Stimulated activated CD4-positive, alpha-beta T cell treated with anti-CD3 and anti-CD28 coated beads, TNF-alpha, amount 100 ng/mL, for 24 hours (primary cell): ENCODE data around the gene ERC2.

Source experiments
- DNase-seq, 3 experiments: peaks; one replicate each; pipeline ENCODE4 v3.0.0-alpha.2; 2020; ENCODE audit warnings: low read depth in 3 of 3

ERC2 gene

DNA sequence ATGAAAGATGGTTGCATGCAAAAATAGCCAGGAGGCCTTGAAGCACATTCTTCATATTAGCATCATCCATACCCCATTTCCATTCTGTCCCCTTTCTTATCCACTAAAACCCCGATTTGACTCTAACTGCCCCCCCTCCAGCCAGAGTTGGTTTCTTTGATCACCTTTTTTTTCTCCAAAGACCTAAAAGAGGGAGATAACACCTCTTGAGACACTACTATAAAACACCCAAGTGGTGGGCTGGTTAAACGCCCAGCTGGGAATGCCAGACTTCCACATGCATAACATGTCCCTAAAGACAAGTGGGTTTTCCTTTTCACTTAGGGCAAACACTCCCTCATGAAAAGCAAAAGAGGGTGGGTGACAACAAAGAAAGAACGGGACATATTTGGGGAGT, 847.2 kb downstream of the ERC2 start:
- no peak for DNase-seq

DNA sequence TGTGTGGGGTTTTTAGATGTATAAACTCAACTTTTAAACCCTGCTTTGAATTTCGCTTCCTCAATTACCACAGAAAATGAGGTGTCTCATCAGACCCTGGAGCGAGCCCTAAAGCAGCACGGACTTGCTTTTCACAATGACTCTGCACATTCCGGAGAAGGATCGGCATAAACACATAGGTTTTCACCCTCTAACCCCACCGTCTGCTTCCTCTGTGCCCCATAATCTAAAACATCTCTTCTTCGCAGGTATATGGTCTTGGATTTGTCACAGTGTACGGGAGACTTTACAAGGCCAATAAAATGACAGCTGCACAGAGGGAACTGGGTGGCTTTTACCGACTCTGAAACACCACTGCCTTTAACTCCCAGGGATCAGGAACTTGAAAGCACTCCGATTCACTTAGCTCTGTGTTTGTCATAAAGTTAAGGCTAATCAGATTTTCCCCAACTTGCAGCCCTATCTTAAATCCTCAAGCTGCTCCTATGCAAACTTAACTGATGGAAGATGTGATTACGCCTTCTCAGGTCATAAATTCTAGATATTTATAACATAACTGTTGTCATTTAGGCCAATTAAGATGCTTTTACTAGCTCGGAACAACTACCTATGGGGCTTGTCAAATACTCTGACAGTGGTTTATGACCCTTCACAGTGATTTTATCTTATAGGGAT, 847.8 kb downstream of the ERC2 start:
- DNase-seq: no peak

DNA sequence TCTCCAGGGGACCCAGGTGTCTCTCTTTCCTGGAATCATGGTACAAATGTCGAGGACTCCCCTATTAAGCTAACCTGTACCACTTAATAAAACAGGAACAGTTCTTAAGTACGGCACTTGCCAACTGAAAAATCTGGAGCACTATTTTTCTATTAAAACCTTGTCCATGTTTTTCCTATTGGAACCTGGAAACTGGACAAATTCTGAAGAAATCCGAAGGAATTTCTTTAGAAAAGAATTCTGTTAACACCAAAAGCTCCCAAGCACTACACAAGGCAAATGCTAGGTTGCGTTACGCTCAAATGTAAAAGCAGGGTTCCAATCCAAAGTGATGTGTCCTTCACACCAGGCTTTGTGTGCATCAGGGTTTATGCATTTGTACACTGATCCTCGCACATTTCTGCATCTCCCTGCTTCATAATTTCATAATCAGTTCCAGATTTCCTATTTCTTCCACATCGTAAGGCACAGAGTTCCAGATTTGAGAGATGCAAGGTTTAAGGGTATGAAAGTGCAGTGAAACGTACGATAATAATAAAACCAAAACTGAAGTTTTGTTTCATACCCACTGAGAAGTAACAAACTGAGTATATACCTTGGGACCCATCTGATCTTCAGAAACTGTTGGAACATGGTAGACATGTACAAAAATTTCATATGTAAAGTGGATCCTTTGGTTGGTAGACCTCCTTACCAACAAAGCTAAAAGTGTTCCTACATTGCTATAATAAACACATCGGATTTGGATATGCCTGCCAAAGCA, 849.0 kb downstream of the ERC2 start:
- DNase-seq: no peak

DNA sequence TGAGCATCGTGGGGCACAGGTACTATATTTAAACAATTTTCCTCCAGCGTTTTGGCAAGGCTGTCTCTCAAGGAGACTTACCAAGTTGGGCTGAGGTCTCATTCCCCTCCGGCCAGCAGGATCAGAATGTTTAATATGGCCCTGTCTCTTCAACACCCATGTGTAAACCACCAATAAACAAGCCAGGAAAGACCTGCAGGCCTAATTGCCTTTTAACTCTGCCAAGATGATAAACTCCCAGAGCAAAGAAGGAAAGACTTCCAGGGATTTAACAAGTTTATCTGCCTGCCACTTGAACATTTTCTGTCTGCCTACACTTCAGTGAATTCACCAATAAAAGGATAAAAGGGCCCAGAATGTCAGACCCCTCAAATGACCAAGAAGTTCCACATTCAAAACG, 850.9 kb downstream of the ERC2 start:
- no peak for DNase-seq

DNA sequence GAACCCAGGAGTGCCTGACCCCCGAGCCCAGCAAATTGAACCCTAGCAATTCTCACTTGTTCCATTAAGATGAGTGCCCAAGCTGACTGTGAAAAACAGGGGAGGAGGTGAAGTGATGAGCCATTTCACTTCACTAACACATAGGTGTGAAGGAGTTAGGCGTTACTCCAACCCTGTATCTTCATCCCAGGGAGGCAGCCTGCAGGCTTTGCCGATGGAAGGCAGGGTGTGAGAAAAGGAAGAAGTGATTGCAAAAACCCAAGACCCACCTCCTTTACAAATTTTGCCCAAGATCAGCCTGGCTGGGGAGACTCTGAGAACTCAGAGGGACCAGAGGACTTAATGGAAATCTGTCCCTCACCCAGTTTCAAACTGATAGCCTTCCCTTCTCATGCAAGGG, 851.5 kb downstream of the ERC2 start:
- DNase-seq: no peak

DNA sequence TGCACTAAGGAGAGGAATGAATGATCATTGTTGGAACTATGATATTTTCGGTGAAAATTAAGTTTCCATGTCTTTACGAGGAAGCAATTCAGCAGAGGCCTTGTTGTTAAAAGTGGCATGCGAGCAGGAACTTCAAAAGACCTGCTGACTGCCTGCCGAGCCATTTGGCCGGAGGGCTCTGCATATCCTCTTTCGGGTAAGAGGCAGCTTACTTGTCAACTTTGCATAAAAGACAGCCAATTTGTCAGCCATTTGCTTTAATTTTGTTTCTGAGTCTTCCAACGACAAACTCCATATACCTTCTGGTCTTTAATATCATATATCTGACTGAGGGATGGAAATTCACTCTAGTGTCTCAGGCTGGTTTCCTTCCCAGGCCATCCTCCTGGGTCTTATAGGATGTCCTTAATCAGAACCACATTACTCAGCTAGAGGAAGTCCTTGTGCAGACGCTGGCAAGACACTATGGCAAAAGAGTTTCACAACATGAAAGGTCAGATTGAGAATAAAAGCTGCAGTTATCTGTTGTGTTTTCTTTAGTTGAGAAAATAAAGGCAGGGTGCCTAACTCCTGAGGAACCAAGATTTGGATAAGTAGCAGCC, 852.5 kb downstream of the ERC2 start:
- DNase-seq: no peak

DNA sequence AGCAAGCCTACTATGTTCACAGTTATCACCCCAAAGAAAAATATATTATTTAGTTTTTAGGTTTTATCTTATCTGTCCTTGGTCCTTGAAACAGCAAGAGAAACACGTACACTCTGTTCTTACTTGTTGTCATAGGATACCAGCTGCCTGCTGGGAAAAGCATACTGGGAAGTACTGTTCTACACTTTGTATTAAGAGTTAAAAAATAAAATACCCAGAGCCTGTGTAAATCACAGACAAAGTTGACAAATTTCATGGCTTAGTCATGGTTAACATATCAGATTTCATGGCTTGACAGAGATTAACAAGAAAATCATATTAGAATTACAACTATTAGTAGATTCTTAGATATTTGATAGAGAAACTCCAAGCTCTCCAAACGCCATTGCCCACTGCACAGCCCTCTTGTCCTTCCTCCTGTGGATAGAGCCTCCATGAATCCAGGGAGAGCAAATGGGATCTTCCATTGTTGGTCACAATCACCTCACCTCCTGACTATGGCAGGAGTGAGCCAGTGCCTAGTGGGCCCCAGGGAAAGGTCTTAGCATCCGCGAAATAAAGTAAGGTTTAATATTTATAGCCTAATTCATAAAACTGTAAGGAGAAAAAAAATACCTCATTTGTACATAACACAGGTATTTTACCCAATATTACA, 853.1 kb downstream of the ERC2 start:
- DNase-seq: no peak

DNA sequence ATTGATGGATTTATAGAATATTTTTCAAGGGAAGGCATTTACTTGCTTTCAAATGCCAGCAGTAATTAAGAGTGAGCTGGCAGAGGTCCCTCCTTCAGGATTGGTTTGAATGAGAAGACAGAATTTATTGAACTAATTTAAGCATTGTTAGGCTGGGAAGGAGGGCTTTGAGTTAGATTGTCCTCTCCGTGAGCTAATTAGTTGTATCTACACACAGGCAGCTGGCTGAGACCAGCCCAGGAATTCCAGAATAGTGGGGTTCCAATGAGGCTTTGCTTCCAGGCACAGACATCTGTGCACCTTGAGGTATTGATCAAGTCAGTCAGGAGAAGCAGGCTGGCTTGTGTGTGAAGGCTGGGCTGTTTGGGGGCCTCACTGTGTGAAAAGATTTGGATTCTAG, 857.1 kb downstream of the ERC2 start:
- no peak for DNase-seq

DNA sequence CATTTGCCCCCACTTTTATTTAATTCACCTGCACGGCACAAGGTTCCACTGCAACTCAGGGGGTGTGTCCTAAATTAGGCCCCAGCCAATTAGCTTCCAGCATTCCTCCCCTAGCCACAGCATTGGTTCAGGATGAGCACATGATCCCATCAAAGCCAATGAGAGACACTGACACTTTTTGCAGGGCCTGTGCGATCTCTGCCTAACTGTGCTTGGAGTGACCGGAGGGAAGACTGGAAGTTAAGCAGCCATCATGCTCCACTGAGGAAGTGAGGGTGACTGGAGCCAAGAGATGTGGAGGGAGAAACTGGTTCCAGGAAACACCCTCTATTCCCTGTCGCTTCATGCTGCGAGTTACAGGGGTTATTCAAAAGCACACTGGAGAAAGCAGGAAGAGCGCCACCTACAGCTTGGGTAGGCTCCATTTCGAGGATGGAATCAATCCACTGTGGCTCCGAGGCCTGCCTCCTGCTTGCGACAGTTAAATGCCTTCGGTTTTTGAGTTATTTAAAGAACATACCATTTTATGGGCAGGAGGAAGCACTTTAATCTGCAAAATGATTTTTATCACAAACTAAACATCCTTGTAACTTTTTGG, 858.9 kb downstream of the ERC2 start:
- no peak for DNase-seq

DNA sequence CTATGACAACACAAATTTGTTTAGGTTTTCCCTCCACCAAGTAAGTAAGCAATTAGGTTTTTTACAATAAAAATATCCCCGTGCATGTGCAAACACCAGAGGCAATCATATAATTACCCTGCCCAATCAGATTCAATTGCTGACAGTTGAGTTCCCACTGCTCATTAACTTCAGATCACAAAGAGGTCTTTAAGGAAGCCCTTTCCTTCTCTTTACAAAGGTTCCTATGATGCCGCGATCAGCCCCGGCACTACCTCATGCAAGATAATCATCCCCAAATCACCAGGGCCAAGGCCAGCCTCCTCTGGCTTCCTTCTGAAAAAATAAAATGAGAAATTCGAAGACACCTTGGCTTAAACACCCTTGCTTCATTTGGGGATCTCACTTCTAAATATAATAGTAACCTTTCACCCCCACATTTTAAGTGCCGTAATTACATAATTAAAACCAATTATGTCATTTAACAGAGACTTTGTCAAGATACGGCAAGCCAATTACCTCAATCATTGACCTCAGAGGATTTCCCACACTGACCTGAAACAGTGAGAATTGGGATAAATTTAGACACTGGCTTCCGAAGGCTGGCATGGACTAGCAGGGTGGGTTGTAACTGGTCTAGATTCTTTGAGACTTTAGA, 859.8 kb downstream of the ERC2 start:
- DNase-seq: no peak

DNA sequence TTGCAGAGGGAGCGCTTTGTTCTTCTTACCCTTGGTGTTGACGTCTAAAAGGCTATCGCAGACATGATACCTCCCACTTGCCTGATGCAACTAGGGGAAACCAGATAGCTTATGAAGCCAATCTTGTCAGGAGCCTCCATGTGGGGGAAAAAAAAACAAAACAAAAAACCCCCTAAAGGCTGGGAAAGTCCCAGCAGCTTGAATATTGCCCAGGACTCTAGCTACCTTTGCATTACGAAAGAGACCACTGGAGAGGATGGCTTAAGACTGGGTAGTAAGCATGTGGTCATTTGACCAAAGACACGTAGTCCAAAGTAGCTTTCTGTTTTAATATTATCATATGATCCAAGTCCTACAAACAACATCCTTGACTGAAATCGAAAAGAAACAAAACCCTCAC, 860.4 kb downstream of the ERC2 start:
- DNase-seq: no peak

DNA sequence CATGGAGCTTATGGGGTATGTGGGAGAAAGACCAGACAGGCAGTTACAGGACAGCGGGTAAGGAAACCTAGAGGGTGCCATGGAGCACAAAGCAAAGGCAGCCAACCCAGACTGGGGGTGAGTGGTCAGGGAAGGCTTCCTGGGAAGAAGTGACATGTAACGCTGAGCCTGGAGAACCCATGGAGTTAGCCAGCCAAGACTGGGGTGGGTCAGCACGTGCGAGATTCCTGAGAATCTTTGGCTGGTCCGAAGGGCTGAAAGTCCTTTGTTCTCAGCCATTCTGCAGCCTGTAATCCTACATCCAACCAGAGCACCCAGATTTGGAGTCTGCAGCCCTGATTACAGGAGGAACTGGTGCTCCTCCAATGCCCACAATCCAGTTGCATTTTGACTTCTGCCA, 861.1 kb downstream of the ERC2 start:
- no peak for DNase-seq

DNA sequence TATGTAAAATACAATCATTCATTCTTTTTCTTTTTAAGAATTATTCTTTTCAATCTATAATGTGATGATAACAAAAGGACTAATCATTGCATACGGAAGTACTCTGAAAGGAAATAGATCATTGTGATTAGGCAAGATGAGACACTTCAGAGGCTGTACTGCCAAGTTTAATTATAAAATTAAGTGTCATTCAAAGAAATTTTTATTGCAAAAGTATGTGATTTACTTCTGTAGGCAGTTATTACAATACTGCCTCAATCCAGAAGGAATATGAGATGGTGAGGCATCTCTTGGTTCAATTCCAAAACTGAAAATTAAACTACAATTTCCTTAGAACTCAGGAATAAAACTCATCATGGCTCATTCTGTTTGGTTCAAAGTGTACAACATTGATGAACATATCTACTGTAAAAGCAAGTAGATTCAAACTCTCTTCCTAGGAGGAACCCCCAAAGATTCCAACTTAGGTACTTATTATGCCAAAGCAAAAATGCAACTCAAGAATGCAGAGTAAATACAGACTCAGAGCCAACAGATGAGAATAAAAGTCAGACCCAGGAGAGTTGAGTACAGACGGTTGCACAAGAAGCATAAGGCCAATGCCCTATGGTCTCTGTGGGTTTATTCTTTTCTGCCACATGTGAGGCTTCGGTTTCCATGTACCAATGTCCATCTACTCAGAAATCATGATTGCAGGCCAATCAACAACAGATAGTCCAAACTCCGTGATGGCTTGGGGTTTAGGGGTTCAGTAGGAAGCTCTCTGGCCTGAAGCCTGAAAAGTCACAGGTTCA, 862.6 kb downstream of the ERC2 start:
- no peak for DNase-seq

DNA sequence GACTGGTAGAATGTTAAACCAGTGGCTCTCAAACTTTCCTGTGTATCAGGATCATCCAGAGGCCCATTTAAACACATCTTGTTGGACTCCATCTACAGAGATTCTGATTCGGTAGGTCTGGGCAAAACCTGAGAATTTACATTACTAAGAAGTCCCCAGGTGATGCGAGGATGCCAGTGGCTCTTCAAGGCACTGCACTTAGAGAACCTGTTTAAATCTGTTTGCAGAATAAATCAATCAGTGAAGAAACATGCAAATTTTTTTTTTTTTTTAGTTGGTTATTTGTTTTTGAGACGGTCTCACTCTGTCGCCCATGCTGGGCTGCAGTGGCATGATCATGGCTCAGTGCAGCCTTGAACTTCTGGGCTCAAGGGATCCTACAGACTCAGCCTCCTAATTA, 863.4 kb downstream of the ERC2 start:
- no peak for DNase-seq

DNA sequence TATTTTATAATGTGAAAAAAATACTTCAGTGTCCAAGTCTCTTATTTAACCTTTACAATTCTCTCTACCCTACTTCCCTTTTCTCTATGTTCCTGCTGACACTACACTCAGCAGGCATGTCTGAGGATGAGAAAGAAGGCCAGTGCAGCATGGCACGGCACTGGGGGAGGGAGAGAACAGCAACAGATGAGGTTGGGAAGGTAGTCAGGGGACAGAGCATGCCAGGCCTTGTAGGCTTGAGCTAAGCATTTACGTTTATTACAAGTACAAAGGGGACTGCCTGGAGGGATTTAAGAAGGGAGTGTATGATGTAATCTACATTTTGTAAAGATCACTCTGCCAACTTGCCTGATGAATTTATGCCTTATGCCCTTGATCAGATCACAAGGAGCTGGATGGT, 863.9 kb downstream of the ERC2 start:
- no peak for DNase-seq

DNA sequence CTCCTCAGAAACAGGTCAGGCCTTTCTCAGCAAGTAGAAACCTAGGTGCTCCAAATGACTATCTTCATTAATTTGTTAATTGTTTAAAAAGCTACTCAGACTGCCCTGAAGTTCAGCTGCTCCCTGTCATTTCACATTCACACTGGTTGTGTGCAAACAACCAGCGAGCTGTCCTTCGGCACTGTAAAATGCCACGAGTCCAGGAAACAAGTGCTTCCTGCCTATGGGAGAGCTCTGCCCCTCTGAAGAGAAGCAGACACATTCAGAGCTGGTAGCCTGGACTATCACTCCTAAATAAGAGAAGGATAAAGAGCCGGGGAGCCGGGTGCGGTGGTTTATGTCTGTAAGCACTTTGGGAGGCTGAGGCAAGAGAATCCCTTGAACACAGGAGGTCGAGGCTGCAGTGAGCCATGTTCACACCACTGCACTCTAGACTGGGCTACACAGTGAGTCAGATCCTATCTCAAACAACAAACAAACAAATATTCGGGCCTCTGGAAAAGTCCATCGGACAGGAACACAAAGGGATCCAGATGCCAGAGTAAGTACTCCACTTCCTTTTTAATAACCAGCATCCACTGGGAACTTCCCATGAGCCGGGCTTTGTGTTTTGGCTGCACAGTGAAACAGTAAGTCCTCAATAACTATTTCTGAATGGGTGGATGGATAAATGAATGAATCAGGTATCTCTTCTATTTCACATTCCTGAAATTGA, 866.7 kb downstream of the ERC2 start:
- no peak for DNase-seq

DNA sequence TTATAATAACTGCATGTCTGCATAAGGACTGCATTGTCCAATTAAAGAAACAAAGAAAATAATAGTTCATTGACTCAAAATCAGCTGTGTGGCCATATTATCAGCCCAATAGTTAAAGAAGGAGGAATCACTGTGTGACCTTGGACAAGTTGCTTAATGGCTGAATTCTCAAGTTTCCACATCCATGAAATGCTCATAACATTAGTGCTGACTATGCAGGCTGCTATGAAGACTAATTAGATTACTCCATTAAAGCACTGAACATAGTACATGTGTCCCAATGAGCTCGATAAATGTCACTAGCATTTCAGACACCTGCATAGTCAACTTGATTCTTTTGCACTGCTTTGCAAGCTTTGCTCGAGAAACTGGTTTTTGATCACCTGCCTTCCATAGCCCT, 870.0 kb downstream of the ERC2 start:
- no peak for DNase-seq

DNA sequence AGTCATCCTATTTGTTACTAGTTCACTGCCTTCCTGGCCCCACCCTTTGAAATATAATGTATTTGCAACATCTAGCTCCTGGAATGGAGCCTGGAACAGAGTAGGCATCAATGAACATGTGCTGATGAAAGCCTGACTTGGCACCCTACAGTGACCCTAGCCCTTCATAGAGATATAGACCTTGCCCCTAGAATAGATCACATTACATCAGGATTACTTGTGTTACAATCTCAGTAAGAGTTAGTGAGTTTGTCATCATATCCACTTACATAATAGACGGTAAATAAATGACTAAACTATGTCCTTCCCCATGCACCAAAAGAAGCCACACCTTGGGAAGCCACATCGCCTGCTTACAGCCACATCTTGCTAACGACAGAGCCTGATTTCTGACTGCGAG, 870.6 kb downstream of the ERC2 start:
- DNase-seq: no peak

DNA sequence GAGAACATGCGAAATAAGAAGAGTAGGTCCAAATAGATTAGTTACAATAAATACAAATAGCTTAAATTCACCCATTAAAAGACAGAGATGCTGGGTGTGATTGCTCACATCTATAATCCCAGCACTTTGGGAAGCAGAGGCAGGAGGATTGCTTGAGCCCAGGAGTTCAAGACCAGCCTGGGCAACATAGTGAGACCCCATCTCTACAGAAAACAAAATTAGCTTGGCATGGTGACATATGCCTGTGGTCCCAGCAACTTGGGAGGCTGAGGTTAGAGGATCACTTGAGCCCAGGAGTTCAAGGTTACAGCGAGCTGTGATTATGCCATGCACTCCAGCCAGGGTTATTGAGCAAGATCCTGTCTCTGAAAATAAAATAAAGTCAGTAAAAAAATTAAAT, 872.1 kb downstream of the ERC2 start:
- no peak for DNase-seq

DNA sequence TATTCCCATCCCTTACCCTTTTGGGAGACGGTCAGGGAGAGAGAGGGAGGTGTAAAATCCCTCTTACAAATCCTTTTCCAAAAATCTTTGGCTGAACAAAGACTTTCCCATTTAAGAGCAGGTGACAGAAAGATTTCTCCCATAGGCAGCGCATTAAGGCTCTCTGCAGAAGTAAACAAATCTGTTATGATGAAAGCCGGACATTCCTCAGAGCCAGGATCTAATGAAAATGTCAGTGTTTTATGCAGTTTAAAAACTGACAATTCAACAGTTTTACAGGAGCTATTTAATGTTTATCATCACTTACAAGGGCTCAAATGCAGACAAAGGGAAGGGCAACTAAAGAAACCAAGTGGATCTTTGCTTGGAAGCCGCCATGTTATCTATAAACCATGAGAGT, 872.8 kb downstream of the ERC2 start:
- no peak for DNase-seq
